Endothelial cell of umbilical vein (primary cell): ENCODE data around the gene CCT6B. TPM values are rescaled to one million over a fixed set of nuclear protein-coding genes. Genes with fewer than 3 reads are reported as not detected.

Experiments
- BruUV-seq: library from RNA; stranded (reverse); fragments of 400-500 nt; replicated peaks from 2 replicates; lab custom pipeline; 2021; lab: Mats Ljungman, UMichigan
- CTCF ChIA-PET: fragments of 300-600, 350-600 bp; sonication (Branson Sonifier 250); formaldehyde crosslinking; loops from one replicate; lab custom pipeline; 2021; ENCODE audit warnings: antibody characterized with exemption, inconsistent platforms; lab: Charles Lee
- POLR2A ChIA-PET: fragments of 300-600, 350-600 bp; sonication (Branson Sonifier 250); formaldehyde crosslinking; loops from one replicate; lab custom pipeline; 2021; ENCODE audit warnings: antibody characterized with exemption, inconsistent platforms; lab: Charles Lee
- DNase-seq: peaks from one replicate; pipeline ENCODE4 v3.0.0-alpha.2; 2011; ENCODE audit warnings: low read depth, low spot score
- FAIRE-seq: peaks from 2 replicates; lab custom pipeline; 2011; peaks lifted over from hg19 to GRCh38; lab: Jason Lieb, UNC
- H2AFZ ChIP-seq: 2 replicates; pipeline ENCODE4 v1.6.0; 2012; ENCODE audit warnings: low read depth, low read length, control low read depth, inconsistent platforms
- H3K27ac ChIP-seq: 2 replicates; pipeline ENCODE4 v1.5.1; 2011; ENCODE audit warnings: low read depth, mild to moderate bottlenecking, control low read depth, low read length, moderate library complexity; ENCODE audit not compliant: insufficient read depth
- H3K27me3 ChIP-seq, 2 experiments: 2 replicates each; pipeline versions ENCODE4 v1.6.0 to v1.6.1; 2011; ENCODE audit warnings: low read length in 2 of 2, mixed read lengths in 1 of 2; ENCODE audit not compliant: control insufficient read depth in 2 of 2, insufficient read depth in 2 of 2
- H3K36me3 ChIP-seq, 2 experiments: 2 replicates in 1 of 2; 3 replicates in 1 of 2; pipeline ENCODE4 v1.5.1; 2011; ENCODE audit warnings: low read length in 2 of 2, mild to moderate bottlenecking in 1 of 2, moderate library complexity in 1 of 2; ENCODE audit not compliant: control insufficient read depth in 2 of 2, insufficient read depth in 2 of 2; ENCODE audit errors: extremely low read depth in 1 of 2
- H3K4me1 ChIP-seq: 3 replicates; pipeline ENCODE4 v1.5.1; 2011; ENCODE audit warnings: mild to moderate bottlenecking, low read length; ENCODE audit not compliant: control insufficient read depth, insufficient read depth; ENCODE audit errors: extremely low read depth
- H3K4me2 ChIP-seq: 2 replicates; pipeline ENCODE4 v1.6.1; 2011; ENCODE audit warnings: low read length, control low read depth, mixed read lengths; ENCODE audit not compliant: insufficient read depth
- H3K4me3 ChIP-seq, 3 experiments: fragments of 200-600 bp in 1 of 3; sonication (generic), shearing (Covaris generic) in 1 of 3; replicated peaks in 1 of 3; 2 replicates each; pipeline ENCODE4 v1.5.1; 2011 to 2016; ENCODE audit warnings: control low read depth in 3 of 3, low read length in 3 of 3, mild to moderate bottlenecking in 2 of 3, inconsistent platforms in 1 of 3, low read depth in 1 of 3, moderate library complexity in 1 of 3; ENCODE audit not compliant: insufficient read depth in 1 of 3
- H3K79me2 ChIP-seq: 2 replicates; pipeline ENCODE4 v1.6.0; 2012; ENCODE audit warnings: low read length, inconsistent platforms; ENCODE audit not compliant: control insufficient read depth, insufficient read depth
- H3K9ac ChIP-seq: replicated peaks from 2 replicates; pipeline ENCODE3; 2011; ENCODE audit warnings: low read length, control low read depth; ENCODE audit not compliant: insufficient read depth; ENCODE audit errors: extremely low read depth
- H3K9me1 ChIP-seq: replicated peaks from 3 replicates; pipeline ENCODE4 v1.6.0; 2011; ENCODE audit warnings: mild to moderate bottlenecking, low read length; ENCODE audit not compliant: control insufficient read depth, insufficient read depth; ENCODE audit errors: extremely low read depth
- H3K9me3 ChIP-seq: replicated peaks from 2 replicates; pipeline ENCODE4 v1.5.1; 2012; ENCODE audit warnings: low read length, inconsistent platforms; ENCODE audit not compliant: control insufficient read depth, insufficient read depth
- H4K20me1 ChIP-seq: replicated peaks from 2 replicates; pipeline ENCODE3; 2011; ENCODE audit warnings: mild to moderate bottlenecking, low read length; ENCODE audit not compliant: control insufficient read depth, insufficient read depth; ENCODE audit errors: extremely low read depth
- CTCF ChIP-seq, 2 donors: IDR thresholded peaks; 1 replicate in 1 of 2; 2 replicates in 1 of 2; pipeline ENCODE4 v1.5.1; 2011; ENCODE audit warnings: low read length in 2 of 2, mild to moderate bottlenecking in 2 of 2, moderate library complexity in 2 of 2, control low read depth in 1 of 2, inconsistent platforms in 1 of 2, low read depth in 1 of 2; ENCODE audit not compliant: insufficient read depth in 1 of 2; ENCODE audit errors: extremely low read depth in 1 of 2
- EZH2 ChIP-seq: IDR thresholded peaks from 2 replicates; pipeline ENCODE4 v1.6.1; 2012; ENCODE audit warnings: borderline replicate concordance, low read depth, mild to moderate bottlenecking, moderate library complexity, low read length, inconsistent platforms; ENCODE audit not compliant: severe bottlenecking
- FOS ChIP-seq: IDR thresholded peaks from 2 replicates; pipeline ENCODE4 v1.6.1; 2011; ENCODE audit warnings: mild to moderate bottlenecking, low read length, moderate library complexity, borderline replicate concordance; ENCODE audit not compliant: insufficient read depth
- GATA2 ChIP-seq: IDR thresholded peaks from 2 replicates; pipeline ENCODE4 v1.7.0; 2011; ENCODE audit warnings: low read depth, mild to moderate bottlenecking, moderate library complexity, mixed read lengths, low read length; ENCODE audit not compliant: insufficient read length, insufficient read depth
- JUN ChIP-seq: IDR thresholded peaks from 2 replicates; pipeline ENCODE4 v1.6.1; 2011; ENCODE audit warnings: borderline replicate concordance, low read depth; ENCODE audit not compliant: insufficient read length, insufficient read depth
- MAX ChIP-seq: IDR thresholded peaks from 2 replicates; pipeline ENCODE4 v1.6.1; 2011; ENCODE audit not compliant: insufficient read depth, insufficient read length
- MYC ChIP-seq: IDR thresholded peaks from one replicate; pipeline ENCODE4 v1.6.1; 2011; ENCODE audit warnings: mild to moderate bottlenecking, low read depth, low read length
- POLR2A ChIP-seq: IDR thresholded peaks from 2 replicates; pipeline ENCODE4 v1.6.1; 2012; ENCODE audit warnings: low read depth, mild to moderate bottlenecking, control low read depth, low read length
- POLR2AphosphoS5 ChIP-seq: IDR thresholded peaks from 2 replicates; pipeline ENCODE4 v1.6.1; 2012; ENCODE audit warnings: low read depth, mild to moderate bottlenecking, control low read depth, low read length, moderate library complexity; ENCODE audit not compliant: insufficient read depth
- dilution Hi-C: fragments of 300-500 bp; cut with MboI; formaldehyde crosslinking; loops from one replicate; pipeline ENCODE4 v1.15.0; 2019; ENCODE audit warnings: low sequenced_read_pairs; ENCODE audit not compliant: extremely low pct_ligation_motif_present
- intact Hi-C: fragments of 100-400 bp; cut with micrococcal nuclease; formaldehyde crosslinking; loops from one replicate; pipeline ENCODE4 v1.10.0; 2022
- polyA plus RNA-seq, 4 experiments: library from polyadenylated mRNA; depleted of rRNA in 3 of 4; stranded (reverse) in 3 of 4; unstranded in 1 of 4; fragments of >200 nt; gene quantifications; 2 replicates each; pipeline versions ENCODE4 v1.2.1 to v1.2.3, GENCODE V29; 2011 to 2012; ENCODE audit warnings: missing spikeins in 1 of 4
- total RNA-seq: library from RNA; stranded (reverse); gene quantifications from 2 replicates; pipeline ENCODE4 v1.2.3, GENCODE V29; 2021

The CCT6B gene
- total and polyA plus RNA-seq, 2 donors (not counting 3 experiments of a cell fraction or from before 2014, with no cell fraction given), result 0.35 to 1.6 TPM

DNA sequence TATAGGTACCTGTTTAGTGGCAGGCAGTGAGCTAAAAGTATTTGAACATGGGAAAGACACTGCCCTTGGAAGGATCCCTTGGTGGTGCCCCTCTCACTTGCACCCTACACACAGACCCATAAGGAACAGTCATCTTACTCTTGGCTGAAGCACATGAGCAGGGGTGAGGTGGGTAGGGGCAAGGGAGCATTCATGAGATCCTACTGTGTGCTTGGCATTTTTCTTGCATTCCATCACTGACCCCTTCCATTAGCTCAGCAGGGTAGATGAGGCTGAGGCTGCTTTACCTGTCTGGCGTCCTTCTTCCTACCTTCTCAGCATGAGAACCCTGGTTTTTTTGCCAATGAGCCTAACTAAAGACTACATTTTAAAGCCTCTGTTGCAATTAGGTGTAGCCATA, 48.3 kb downstream of the CCT6B start:
- FAIRE-seq (no peak), DNase-seq (no peak)
- Histone ChIP-seq H3K4me3 (no peak overlapping the region), H4K20me1 (no peaks in the 10 kb centered on the region), H3K9ac (no peak overlapping the region), H3K4me1 (no peaks in the 10 kb centered on the region), H3K27ac (no peak overlapping the region), H3K79me2 (no peaks in the 10 kb centered on the region), H2AFZ (no peak overlapping the region), H3K36me3 (no peaks in the 10 kb centered on the region), H3K9me1 (no peaks in the 10 kb centered on the region), H3K4me2 (no peak overlapping the region), H3K27me3 (no peaks in the 10 kb centered on the region), H3K9me3 (no peaks in the 10 kb centered on the region)
- no peak for TF ChIP-seq POLR2A
- TF ChIP-seq JUN, result no peak
- TF ChIP-seq MYC, result no peak
- no TSS peak for BruUV-seq
- POLR2A ChIA-PET, result no interaction called here
- dilution Hi-C loops, result no loop called here
- intact Hi-C loops, result no loop called here
- CTCF ChIA-PET, result no interaction called here

- FAIRE-seq (no peak), DNase-seq (no peak)
- H3K9me1 ChIP-seq, result no peaks in the 10 kb centered on the region
- H4K20me1 ChIP-seq, result no peaks in the 10 kb centered on the region
- H3K9me3 ChIP-seq, result no peaks in the 10 kb centered on the region
- H3K4me1 ChIP-seq, result no peaks in the 10 kb centered on the region
- H2AFZ ChIP-seq, result no peak overlapping the region
- intact Hi-C loops (no loop called here), dilution Hi-C loops (no loop called here)
- H3K79me2 ChIP-seq, result no peaks in the 10 kb centered on the region
- no peaks in the 10 kb centered on the region for H3K36me3 ChIP-seq
- CTCF ChIA-PET, result no interaction called here
- H3K4me2 ChIP-seq, result no peak overlapping the region
- POLR2A ChIA-PET, result no interaction called here
- no peak overlapping the region for H3K4me3 ChIP-seq
- no peak overlapping the region for H3K9ac ChIP-seq
- no TSS peak for BruUV-seq
- no peak overlapping the region for H3K27ac ChIP-seq
- no peaks in the 10 kb centered on the region for H3K27me3 ChIP-seq
- TF ChIP-seq MYC (no peak), FOS (no peak), POLR2A (no peak), EZH2 (no peak), JUN (no peak), MAX (no peak), POLR2AphosphoS5 (no peak), CTCF (IDR thresholded peaks at IDR 0.05; ENCODE audit: extremely low read depth in 1 of 2, insufficient read depth in 1 of 2, low read depth in 1 of 2, low read length in 2 of 2) (no peak), GATA2 (no peak)
Observed at GRCh38 chr17:34909040-34909439, 52.2 kb downstream of the CCT6B start.
